Measurements from ENCODE around the gene PIH1D1.
"Not testable (repeated sequence)": the region's sequence is repeated elsewhere in the genome, so short reads cannot be mapped to it uniquely, and the experiment has no call there.

PIH1D1 gene

GRCh38 chr19:49479975-49480628, 28.5 kb upstream of the PIH1D1 start:
- no peak for DNase-seq

- DNase-seq, result peak; percentile 89
These were observed 24.6 kb upstream of the PIH1D1 start for GRCh38 chr19:49475995-49476880.

DNA sequence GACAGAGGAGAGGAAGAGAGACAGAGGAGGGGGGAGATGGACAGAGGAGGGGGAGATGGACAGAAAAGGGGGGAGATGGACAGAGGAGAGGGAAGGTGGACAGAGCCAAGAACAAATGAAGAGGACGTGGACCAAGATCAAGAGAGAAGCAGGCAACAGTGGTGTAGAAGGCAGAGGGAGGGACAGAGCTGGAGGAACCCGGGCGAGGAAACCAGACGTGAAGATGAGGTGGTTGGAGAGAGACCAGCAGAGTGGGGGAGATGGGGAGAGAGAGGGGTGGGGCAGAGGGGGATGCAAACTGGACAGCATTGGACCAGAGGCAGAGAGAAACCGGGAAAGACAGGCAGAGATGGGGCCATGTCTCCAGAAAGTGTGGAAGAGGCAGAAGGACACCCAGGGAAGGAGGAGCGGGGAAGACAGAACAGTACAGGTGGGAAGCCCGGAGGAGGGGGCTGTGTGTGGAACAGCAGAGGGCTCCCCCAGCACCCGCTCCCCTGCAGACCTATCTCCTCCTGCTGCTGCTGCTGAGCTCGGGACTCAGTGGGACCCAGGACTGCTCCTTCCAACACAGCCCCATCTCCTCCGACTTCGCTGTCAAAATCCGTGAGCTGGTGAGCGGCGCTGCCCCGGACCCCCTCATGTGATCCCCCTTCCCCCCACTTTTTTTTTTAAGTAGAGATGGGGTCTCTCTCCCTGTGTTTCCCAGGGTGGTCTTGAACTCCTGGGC, 23.7 kb upstream of the PIH1D1 start:
- peak; percentile 45 for DNase-seq

GRCh38 chr19:49474542-49474924, 22.9 kb upstream of the PIH1D1 start:
- no peak for DNase-seq

DNA sequence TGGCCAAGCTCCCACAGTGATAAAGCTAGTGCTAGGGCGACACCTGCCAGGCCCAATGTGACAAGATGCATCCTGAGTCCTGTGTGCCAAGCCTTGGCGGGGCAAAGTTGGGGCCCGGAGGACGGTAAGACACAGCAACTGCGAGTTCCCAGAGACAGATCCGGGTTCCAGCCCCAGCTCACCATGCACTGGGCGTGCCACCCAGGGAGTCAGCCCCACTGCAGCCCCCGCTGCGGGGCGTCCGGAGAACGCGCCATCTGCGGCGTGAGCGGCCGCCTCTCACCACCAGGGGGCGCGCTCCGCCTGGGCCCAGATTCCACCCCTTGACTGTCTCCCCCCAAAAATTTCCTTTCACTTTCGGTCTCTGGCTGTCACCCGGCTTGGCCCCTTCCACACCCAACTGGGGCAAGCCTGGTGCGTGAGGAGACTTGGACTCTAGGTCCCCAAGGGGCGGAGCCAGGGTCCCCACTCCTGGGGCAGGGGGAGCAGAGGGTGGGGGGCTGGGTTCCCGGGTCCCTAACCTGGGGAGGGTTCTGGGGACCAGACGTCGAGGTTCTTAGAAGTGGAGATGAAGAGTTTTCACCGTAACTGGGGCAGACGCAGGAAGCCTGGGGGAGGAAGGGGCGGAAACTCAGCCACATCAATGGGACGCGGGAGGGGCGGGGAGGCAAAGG, 22.4 kb upstream of the PIH1D1 start, which contains the start of gene FLT3LG:
FLT3LG (plus strand) TSS at position 348 of the 674 bp plus-strand sequence. CDS start 425 bp downstream, outside the sequence.
- peak; percentile 92 for DNase-seq

- DNase-seq, result not testable (repeated sequence)
These were observed 21.9 kb upstream of the PIH1D1 start for GRCh38 chr19:49473501-49473867.

DNA sequence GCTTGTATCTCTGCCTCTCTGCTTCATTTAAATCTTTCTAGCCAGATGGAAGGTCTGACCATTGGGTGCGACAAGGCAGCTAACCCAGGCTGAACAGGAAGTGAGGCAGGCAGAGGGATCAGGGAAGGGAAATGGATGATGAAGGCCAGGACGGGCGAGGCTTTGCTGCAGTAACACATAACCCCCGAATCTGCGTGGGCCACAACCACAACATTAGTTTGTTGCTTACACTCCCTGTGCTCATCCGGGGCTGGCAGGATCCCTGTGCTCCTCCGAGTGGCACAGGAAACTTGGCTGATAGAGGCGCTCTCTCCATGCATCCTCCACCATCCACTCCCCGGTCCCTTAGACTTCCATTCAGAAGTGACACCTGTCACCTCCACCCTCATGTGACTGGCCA, 21.3 kb upstream of the PIH1D1 start:
- peak; percentile 40 for DNase-seq

- no peak for DNase-seq
These were observed 19.0 kb upstream of the PIH1D1 start for GRCh38 chr19:49470615-49470978.

- DNase-seq, result peak; percentile 88
These were observed 18.4 kb upstream of the PIH1D1 start for GRCh38 chr19:49469828-49470614.

- peak; percentile 85 for DNase-seq
These were observed 17.3 kb upstream of the PIH1D1 start for GRCh38 chr19:49468746-49469447.

DNA sequence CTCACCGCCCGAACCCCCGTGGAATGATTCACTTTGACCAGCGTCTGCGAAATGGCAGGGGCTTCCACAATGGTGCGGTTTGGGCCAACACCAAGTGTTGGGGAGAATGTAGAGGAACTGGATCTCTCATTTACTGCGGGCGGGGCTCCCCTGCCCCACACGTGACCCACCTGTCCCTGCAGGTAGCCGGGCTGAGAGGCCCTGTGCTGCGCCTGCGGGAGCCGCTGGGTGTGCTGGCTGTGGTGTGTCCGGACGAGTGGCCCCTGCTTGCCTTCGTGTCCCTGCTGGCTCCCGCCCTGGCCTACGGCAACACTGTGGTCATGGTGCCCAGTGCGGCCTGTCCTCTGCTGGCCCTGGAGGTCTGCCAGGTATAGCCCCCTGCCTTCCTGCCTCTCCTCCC, 16.6 kb upstream of the PIH1D1 start:
- DNase-seq, result no peak

DNA sequence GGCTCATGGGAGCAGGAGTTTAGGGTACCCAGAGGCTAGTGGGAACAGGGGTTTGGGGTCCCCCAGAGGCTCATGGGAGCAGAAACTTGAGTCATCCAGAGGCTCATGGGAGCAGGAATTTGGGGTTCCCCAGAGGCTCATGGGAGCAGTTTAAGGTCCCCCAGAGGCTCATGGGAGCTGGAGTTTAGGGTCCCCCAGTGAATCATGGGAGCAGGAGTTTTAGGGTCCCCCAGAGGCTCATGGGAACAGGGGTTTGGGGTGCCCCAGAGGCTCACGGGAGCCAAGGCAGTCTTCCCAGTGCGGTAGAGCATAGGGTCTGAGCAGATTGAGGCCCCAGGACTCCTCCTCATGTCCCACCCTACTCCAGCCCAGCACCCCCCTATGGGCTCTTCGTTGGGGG, 13.8 kb upstream of the PIH1D1 start:
- DNase-seq, result no peak

DNA sequence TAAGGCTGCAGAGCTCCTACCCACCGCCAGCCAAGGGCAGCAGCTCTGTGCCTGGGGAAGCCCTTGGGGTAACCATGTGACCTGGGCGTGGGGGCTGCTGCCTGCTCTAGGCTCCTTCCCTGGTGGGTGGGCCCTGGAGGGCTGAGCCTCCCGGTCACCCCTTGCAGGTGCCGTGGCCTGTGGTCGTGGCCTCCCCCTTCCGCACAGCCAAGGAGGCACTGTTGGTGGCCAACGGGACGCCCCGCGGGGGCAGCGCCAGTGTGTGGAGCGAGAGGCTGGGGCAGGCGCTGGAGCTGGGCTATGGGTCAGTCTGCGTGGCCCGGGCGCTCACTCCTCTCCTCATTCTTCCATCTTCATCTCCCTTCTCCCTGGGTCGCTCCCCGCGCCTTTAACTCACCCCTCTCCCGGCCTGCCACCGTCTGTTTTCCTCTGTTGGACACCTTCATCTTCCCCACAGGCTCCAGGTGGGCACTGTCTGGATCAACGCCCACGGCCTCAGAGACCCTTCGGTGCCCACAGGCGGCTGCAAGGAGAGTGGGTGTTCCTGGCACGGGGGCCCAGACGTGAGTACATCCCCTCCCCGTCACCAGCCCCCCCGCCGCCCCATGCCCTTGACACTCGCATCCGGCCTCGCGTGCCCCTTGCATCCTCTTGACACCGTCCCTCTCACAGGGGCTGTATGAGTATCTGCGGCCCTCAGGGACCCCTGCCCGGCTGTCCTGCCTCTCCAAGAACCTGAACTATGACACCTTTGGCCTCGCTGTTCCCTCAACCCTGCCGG, 12.5 kb upstream of the PIH1D1 start:
- DNase-seq, result no peak

- DNase-seq, result no peak
These were observed 10.9 kb upstream of the PIH1D1 start for GRCh38 chr19:49462492-49462891.

- DNase-seq, result no peak
These were observed 10.0 kb upstream of the PIH1D1 start for GRCh38 chr19:49461656-49462055.

GRCh38 chr19:49461130-49461529, 9.5 kb upstream of the PIH1D1 start:
- not testable (repeated sequence) for DNase-seq

- no peak for DNase-seq
These were observed 7.8 kb upstream of the PIH1D1 start for GRCh38 chr19:49459388-49459787.

GRCh38 chr19:49458567-49458903, 6.9 kb upstream of the PIH1D1 start:
- DNase-seq, result no peak

GRCh38 chr19:49456326-49456725, 4.7 kb upstream of the PIH1D1 start:
- DNase-seq, result no peak

GRCh38 chr19:49455773-49456172, 4.2 kb upstream of the PIH1D1 start:
- no peak for DNase-seq

DNA sequence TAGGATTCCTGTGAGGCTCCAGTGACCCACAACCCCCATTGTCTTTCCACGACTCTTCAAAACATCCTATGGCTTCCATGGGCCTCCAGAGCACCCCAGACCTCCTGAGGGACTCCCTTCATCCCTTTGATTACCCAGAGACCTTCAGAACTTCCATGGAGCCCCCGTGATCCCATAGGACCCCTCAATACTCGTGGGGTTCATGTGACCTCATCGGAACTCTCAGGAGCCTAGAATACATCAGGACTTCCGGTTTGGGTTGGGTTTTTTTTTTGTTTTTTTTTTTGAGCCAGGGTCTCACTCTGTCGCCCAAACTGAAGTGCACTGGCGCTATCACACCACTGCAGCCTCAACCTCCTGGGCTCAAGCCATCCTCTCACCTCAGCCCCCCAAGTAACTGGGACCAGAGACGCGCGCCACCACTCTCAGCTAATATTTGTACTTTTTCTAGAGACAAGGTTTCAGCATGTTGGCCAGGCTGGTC, 2.2 kb upstream of the PIH1D1 start:
- no peak for DNase-seq

All from stimulated activated CD8-positive, alpha-beta memory T cell treated with anti-CD3 and anti-CD28 coated beads, Interleukin-4, amount 100 ng/mL, for 48 hours (primary cell).